NCI-H146 treated with DMSO at 0.1 percent for 48 hours (cell line): Measurements from ENCODE around the gene MARK2.

Experiments
- DNase-seq: peaks from one replicate; lab custom pipeline; 2025; ENCODE audit not compliant: unreplicated experiment; lab: John Stamatoyannopoulos, UW

Gene MARK2

DNA sequence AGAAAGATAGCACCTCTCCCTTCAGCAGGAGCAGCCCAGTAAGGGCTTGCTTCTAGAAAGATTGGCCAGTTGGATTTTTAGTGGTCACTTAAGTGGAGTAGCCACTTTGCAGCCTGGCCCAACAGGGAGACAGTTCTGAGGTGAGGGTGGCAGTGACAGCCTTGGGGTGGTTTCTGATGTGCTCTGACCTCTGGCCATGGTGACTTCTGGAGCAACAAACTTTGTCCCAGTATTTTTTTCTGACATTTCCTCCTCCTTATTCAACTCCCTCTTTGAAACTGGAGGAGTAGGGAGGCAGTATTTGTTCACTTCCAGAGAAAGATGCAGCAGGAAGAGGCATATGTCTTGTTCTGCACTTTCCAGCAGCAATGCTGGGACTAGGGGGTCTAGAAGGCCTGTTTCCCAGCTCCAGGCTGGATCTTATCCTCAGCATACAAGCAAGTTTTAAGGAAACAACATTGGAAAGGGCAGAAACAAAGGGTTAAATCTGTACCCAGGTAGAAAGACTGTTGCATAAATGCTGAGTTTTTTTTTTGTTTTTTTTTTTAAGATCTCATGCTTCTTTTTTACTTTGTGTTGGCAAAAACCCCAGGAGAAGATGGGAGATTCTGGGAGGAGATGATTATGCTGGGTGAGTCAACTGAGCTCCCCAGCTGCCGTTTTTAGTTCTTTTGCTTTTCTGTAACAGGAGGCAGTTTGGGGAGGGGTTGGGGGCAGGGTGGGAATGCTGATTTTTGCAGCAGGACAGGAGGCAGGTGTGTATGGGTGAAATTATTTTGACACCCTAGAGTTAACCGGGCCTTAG is 40.9 kb downstream of the MARK2 start:
- no peak for DNase-seq

DNA sequence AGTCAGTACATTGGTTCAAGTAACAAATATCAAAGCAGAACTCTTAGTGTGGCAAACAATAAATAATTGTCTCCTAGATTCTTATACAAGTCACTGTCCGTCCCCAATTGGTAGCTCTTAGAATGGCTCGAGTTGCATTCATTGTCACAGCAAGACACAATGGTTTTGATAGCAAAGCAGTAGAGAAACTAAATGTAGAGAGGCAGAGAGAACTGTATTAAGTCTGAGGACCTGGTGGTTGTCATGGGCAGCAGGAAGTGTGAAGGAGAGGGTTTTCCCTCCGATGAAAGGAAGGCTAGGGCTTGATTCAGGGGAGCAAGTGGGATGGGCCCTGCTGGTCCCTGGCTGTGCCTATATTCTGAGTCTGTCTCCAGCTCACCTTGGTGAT is 41.5 kb downstream of the MARK2 start:
- DNase-seq: no peak

DNA sequence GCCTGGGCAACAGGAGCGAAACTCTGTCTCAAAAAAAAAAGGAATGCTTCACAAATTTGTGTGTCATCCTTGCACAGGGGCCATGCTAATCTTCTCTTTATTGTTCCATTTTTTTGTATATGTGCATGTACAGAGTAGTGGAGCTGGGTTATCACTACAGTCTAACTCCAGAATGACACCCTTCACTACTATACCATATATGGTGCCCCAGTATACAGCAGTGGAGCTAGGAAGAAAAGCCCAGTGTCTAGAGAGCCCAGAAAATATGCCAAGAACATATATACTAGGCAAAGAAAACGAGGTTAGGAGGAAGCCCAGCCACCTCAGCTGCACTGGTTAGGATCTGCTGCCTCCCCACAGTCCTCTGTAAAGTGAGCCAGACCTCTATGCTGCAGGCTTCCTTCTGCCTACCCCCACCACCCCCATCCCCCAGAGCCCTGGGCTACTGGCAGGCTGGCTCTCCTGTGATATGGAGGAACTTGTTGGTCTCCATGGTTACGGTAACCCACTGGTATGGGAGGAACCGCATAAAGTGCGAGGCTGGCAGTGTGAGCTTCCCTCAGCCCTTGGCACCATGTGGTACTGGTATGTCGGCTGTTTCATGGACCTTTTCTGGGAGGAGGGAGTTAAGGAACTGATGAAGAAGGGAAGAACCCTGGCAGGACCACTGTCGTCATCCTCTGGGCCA is 43.8 kb downstream of the MARK2 start:
- DNase-seq: no peak

DNA sequence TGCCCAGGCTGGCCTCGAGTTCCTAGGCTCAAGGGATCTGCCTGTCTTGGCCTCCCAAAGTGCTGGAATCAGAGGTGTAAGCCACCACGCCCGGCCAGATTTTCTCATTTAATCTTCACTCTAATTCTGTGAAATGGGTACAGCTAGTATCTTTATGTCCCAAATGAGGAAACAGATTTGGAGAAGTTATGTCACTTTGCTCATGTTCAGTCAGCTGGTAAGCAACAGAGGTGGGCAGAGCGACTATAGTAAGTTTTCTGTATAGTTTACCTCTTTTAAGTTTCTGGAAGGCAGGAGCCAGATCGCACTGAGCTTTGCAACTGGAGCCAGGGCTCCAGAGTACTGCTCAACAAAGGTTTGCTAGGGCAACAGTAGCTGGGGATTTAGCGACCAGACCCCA is 44.9 kb downstream of the MARK2 start:
- DNase-seq: no peak

DNA sequence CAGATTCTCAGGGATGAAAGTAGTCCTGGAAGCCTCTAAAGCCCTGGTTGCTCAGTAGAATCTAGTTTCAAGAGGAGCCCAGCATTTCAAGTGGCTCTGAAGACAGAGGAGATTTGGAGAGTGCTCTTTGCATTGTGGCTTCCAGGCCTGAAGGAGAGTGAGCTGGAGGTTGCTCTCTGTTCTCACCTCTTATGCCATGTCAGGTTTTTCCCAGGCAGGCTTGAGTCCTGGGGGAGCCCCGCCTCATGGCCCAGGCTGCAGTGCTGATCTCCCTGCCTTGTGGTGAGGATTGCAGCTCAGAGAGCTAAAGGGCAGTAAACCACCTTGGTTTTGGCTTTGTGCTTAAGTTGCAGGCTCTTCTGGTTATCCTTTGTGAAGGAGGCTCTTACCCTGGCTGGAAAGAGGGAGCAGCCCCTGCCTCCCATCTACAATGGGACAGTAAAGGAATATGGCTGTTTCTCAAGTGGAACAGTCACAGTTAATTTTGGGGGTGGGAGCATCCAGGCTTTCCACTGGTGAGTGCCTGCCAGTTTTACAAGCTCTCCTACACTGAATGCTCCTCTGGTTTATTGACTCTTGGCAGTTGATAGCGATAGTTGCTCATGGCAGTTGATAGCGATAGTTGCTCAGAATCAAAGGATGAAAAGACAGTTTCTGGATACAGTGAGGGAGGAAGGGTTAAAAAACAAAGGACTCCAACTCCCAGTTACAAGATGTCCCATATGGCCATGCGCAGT is 45.5 kb downstream of the MARK2 start:
- no peak for DNase-seq

DNA sequence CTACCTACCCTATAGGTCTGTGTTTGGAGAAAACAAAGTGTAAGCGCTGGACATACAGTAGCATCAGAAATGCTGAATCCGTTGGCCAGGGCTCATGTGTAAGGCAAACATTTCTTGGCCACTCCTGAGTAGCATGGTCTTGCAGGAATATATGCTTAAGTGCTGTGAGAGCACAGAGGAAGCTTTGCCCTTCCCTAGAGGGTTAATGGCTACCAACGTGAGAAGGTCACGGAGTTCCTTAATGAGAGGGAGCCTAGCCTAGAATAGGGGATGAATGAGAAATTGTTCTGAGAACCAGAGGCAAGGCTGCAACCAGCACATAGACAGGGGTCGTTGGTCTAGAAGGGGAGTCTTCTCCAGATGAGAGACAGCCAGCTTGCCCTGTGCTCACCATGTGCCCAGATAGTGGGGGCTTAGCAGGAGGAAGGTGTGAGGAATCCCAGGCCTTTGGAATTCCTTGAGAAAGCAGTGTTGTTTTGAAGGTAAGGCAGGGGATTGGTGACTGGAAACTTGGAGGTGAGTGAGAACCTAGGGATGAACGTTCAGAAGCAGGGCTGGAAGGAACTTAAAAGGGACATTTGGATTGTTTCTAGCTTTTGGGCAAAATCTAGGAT is 48.6 kb downstream of the MARK2 start:
- DNase-seq: no peak

DNA sequence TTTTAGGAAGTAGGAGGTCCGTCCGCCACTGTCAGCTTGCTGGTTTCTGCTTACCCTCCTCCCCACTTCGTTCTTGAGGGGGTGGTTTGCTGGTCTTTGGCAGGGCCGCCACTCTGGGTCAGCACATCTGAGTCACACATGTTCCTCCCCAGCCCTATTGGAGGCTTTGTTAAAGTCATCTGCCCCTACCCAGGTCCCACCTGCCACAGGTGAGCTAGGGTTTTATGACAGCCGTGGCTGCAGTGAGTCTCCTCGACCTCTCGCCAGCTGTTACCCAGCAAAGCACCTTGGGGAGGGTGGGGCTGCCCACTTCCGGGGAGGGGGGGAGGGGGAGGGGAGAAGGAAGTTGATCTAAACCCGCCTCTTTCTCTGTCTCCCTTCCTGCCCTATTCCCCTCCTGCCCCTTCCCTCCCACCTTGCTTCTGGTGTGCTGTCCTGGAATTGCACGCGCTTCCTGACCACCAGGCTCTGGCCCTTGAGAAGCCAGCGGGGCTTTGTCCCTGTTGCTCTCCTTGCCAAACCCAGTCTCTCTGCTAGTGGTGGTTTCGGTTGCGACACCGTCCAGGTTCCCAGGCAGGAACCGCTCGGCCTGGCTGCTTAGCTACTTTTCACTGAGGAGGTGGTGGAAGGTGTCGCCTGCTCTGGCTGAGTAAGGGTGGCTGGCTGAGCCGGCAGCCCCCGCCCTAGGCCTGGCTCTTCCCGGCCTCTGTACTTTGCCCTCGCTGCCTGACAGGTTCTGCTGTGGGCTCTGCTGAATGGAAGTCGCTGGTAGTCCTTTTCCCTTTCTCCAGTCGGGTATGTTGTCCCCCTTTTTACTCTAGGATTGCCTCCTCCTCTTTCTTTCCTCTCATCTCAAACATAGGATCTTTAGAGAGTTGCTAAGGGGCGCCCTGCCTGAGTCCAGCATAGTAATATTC is 49.5 kb downstream of the MARK2 start:
- peak; percentile 16 for DNase-seq

DNA sequence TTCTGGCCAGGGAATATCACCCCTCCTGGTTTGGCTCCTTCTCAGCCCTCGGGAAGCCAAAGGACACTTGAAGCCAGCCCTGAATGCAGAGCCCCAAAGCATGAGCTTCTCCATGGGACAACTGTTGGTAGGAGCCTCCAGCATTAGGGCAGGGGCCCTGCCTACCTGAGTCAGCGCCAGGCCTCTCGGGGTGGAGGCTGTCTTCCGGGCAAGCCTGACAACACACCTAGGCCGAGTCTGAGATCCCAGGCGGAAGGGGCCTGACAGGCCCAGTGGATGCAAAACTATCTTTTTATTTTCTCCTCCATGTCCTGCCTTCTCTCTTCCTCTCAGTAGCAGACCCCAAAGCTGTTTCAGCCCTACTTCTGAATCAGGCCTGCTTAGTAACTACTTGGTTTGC is 50.4 kb downstream of the MARK2 start:
- DNase-seq: no peak

DNA sequence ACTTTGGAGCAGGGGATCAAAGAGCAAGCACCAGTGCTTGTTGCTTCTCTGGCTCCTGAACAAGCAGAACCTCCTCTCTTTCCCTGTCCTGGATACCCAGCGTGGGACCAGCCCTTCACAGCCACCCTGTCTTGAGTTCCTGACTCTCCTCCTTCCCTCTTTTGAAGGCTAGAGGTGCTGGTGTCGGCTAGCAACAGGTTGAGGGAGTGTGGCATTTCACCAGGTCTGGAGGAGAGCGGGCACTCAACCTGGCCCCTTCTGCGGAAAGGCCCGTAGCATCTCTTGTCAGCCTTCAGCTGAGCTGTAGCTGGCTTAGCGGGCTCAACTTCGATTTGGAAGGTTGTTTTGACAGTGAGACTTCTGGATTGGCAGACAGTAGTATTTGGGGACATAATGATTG is 51.5 kb downstream of the MARK2 start:
- no peak for DNase-seq

DNA sequence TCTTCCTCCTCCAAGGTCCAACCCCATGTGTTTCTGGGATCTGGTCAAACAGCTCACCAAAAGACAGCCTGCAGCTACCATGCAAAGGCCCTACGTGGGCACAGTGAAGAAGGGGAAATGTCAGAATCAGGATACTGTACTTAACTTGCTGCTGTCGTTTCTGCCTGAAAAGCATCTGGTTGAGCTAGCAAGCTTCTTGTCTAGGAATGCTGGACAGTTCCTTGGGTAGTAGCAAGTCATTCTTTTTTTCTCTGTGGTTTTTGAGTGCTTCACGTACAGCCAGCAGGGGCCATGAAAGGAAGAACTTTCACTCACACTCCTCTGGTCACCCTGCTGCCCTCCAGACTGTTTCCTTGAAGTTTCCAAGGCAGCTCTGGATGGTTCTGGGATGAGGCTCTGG is 53.3 kb downstream of the MARK2 start:
- DNase-seq: no peak

DNA sequence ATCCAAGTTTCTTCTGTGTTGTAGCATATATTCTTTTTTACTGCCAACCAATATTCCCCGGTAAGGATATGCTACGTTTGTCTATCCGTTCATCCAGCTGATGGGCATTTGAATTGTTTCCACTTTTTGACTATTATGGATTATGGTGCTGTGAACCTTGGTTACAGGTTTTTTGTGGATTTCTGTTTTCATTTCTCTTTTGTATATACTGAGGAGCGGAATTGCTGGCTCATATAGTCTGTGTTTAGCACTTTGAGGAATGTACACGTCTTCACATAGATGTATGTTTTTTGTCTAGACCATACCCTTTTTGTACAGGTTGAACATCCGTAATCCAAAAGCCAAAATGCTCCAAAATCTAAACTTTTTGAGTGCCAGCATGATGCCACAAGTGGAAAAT is 54.4 kb downstream of the MARK2 start:
- no peak for DNase-seq

DNA sequence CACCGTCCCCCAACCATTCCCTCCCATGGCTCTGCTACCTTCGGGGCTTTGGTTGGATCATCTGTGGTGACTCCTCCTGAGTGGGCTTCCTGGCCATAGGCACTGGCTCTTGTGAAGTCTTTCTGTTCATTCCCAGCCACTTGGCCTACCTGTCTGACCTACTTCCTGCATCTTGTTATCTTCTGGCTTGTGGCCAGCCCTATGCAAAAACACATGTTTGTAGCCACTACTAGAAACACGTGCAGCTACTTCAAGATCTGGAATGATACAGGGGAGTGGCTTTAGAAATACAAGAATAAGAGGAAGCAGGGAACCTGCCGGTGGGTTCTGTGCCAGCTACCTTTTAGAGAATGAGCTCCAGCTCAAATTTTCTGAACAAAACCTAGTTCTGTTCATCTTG is 57.2 kb downstream of the MARK2 start:
- DNase-seq: no peak

DNA sequence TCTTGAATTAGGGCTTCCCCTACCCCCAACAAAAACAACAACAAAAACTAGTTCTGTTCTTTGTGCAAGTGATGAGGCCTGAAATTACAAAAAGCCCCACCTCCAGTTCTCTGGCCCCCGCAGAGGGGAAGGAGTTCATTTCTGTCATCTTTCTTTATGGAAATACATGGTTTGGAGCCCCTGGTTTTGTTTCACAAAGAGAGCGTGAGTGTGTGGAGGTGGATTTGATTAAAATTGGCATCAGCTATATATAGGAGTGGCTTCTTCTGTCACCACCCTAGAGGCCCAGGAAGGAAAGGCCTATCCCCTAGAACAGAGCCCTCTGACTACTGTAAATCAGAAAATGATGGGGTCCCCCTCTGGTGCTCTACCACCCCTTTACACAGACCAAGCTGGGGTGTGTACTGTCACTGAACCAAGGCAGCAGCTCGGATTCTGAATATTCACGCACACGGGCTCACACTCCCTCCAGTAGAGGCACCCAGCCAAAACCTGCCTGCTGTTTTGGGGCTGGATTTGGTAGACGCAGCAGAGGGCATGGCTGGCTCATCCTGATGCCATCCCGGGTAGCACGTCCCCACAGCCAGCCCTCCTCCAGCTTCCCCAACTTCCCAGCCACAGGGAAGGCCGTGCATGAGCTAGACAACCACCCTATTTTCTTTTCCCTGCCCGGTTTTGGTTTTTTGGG is 58.7 kb downstream of the MARK2 start:
- DNase-seq: no peak

DNA sequence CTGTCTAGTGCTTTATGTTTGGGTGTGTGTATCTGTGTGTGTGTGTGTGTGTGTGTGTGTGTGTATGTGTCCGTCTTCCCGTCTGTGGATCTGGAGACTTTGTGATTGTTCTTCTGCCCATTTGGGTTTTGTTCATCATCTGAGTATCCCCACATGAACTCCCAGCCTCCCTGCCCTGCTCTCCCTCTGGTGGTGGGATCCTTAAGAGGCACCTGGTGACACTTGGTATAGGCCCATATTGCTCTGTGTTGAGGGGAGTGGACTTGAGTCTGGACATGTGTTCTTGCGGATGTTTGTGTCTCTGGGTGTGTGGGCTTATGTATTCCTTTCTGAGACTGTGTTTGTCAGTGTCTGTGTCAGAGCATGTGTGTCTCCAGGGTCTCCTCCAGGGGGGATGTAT is 62.8 kb downstream of the MARK2 start:
- DNase-seq: no peak

DNA sequence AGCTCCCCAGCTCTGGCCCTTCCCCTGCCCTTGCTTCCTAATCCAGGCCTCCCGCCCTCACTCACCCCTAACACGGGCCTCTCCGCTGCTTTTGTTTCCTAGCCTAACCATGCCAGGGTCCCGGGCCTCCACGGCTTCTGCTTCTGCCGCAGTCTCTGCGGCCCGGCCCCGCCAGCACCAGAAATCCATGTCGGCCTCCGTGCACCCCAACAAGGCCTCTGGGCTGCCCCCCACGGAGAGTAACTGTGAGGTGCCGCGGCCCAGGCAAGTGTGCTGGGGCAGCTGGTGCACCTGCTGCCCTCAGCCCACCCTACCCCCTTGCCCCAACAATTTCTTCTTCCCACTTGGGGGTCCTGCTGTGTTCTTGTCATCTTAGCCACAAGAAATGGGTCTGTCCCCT is 65.0 kb downstream of the MARK2 start:
- DNase-seq: no peak

DNA sequence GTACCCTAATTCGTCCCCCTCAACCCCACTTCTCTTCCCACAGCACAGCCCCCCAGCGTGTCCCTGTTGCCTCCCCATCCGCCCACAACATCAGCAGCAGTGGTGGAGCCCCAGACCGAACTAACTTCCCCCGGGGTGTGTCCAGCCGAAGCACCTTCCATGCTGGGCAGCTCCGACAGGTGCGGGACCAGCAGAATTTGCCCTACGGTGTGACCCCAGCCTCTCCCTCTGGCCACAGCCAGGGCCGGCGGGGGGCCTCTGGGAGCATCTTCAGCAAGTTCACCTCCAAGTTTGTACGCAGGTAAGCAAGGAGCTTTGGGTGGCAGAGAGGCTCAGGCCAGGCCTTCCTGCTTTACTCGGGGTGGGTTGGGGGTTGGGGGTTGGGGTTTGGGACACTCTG is 65.8 kb downstream of the MARK2 start:
- DNase-seq: no peak

DNA sequence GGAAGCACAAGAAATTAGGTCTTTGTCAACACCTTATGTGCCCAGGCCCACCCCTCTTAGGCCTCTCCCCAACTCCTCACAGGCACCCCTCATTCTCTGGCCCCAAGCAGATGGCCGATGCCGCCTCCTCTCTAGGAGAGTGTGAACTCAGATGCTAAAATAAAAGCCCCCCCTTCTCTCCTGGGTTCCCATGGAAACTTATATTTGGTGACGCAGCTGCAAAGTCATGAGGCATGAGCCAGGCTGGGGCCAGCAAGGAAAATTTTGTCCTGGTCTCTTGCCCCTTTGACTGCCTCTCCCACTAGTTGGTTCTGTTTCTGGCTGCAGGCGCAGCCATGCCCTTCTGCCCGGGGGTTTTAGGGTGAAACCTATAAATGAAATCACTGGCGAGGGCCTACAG is 66.3 kb downstream of the MARK2 start:
- no peak for DNase-seq

DNA sequence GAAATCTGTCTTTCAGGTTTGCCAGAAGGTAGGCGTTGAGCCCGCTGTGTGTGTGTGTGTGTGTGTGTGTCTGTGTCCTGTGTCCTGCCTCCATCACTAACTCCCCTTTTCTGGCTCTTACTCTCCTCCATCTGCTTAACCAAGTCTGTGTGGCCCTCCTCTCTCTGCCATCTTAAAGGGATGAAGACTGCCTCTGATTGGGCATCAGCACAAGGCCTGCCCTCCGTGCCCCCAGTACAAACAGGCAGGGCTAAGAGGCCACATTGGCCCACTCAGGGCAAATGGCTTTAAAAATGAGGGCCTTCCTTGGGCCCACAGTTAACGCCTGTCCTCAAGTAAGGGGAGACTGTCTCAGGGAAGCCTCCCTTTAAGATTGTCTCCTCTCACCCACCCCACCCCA is 67.2 kb downstream of the MARK2 start:
- no peak for DNase-seq

DNA sequence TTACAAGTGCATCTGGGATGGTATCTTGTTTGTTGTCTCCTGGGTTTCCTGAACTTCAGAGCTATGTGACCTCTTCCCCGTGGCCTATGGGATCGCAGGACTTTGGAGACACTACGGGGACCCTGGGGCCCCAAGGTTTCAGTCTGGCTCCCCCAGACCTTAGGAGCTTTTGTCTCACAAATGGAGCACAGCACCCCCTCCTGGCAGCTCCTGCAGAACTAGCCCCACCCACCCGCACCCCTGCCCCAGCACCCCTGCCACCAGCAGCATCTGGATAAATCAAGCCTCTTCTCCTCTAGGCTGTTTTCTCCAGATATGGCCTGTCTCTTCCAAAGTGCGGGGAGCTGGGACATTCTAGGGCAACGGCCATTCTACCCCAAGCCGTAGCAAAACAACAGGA is 67.7 kb downstream of the MARK2 start:
- DNase-seq: no peak

DNA sequence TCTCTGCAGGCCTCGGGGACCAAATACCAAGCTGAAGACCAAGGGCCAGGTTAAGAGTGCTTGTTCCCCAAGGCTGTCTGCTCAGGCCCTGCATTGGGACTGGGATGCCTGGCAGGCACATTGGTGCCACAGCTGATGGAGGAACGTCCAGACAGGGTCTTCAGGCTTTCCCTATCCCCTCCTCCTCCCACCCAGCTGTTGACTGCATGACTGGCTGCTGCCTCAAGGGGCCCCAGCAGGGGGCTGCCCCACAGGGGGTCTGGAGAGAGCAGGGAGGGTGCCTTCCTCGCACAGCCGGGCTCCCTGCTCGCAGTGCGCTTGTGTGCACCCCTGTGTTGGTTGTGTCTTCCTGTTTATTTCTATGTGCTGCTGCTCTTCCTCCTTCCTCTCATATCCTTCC is 68.2 kb downstream of the MARK2 start:
- DNase-seq: no peak
